ENCODE results near the gene TRAK1.

Gene TRAK1

GRCh38 chr3:42175386-42176240 is 84.5 kb downstream of the TRAK1 start:
- DNase-seq: peak in 2 of 51 donors; percentile 27 to 41

GRCh38 chr3:42176242-42177034 is 85.3 kb downstream of the TRAK1 start:
- no peak for DNase-seq

GRCh38 chr3:42177068-42177800 is 86.1 kb downstream of the TRAK1 start:
- peak in 2 of 51 donors; percentile 12 to 13 for DNase-seq

- no peak for DNase-seq
Observed at GRCh38 chr3:42177801-42178150, 86.6 kb downstream of the TRAK1 start.

- DNase-seq: peak in 4 of 51 donors; percentile 28 to 57 (median 38)
Observed at GRCh38 chr3:42179110-42179725, 88.1 kb downstream of the TRAK1 start.

- no peak for DNase-seq
Observed at GRCh38 chr3:42180901-42181300, 89.7 kb downstream of the TRAK1 start.

GRCh38 chr3:42182555-42182954 is 91.4 kb downstream of the TRAK1 start:
- no peak for DNase-seq

- no peak for DNase-seq
Observed at GRCh38 chr3:42183991-42184632, 93.0 kb downstream of the TRAK1 start.

- DNase-seq: peak in 1 of 51 donors; percentile 20
Observed at GRCh38 chr3:42184651-42185443, 93.7 kb downstream of the TRAK1 start.

- DNase-seq: no peak
Observed at GRCh38 chr3:42187936-42188335, 96.8 kb downstream of the TRAK1 start.

- DNase-seq: no peak
Observed at GRCh38 chr3:42188376-42188775, 97.2 kb downstream of the TRAK1 start.

GRCh38 chr3:42189001-42189460 is 97.9 kb downstream of the TRAK1 start:
- no peak for DNase-seq

- DNase-seq: no peak
Observed at GRCh38 chr3:42189736-42190135, 98.6 kb downstream of the TRAK1 start.

GRCh38 chr3:42190701-42191442 is 99.7 kb downstream of the TRAK1 start:
- DNase-seq: peak in 34 of 51 donors; percentile 9 to 82 (median 50)

- no peak for DNase-seq
Observed at GRCh38 chr3:42191443-42191747, 100.2 kb downstream of the TRAK1 start.

GRCh38 chr3:42192334-42193200 is 101.4 kb downstream of the TRAK1 start:
- peak in 1 of 51 donors; percentile 22 for DNase-seq

- DNase-seq: no peak
Observed at GRCh38 chr3:42194943-42195510, 103.9 kb downstream of the TRAK1 start.

- no peak for DNase-seq
Observed at GRCh38 chr3:42195879-42196330, 104.7 kb downstream of the TRAK1 start.
